Measurements from ENCODE around the gene C2orf76.
"Not testable (repeated sequence)": the region's sequence is repeated elsewhere in the genome, so short reads cannot be mapped to it uniquely, and the experiment has no call there.

Gene C2orf76

GRCh38 chr2:119366649-119367471 is at the start of gene C2orf76, which contains the start of gene DBI:
C2orf76 (minus strand) TSS chr2:119366834; CDS start chr2:119339959, 26,875 bp downstream.
DBI (plus strand) TSS chr2:119366977; CDS start chr2:119367052, 75 bp downstream.
- DNase-seq = peak; percentile 41 to 97 (median 94)

- DNase-seq = no peak
These were observed 49.0 kb upstream of the C2orf76 start for GRCh38 chr2:119415630-119416029.

GRCh38 chr2:119414894-119415293 is 48.3 kb upstream of the C2orf76 start:
- no peak for DNase-seq

- DNase-seq = no peak
These were observed 42.9 kb upstream of the C2orf76 start for GRCh38 chr2:119409506-119409905.

- no peak for DNase-seq
These were observed 41.6 kb upstream of the C2orf76 start for GRCh38 chr2:119408221-119408619.

- DNase-seq = peak in 23 of 56 donors; percentile 8 to 67 (median 22)
These were observed 41.0 kb upstream of the C2orf76 start for GRCh38 chr2:119407430-119408220.

GRCh38 chr2:119405151-119405550 is 38.5 kb upstream of the C2orf76 start:
- no peak for DNase-seq

- not testable (repeated sequence) for DNase-seq
These were observed 37.0 kb upstream of the C2orf76 start for GRCh38 chr2:119403618-119404017.

- DNase-seq = no peak
These were observed 36.3 kb upstream of the C2orf76 start for GRCh38 chr2:119402645-119403560.

GRCh38 chr2:119402106-119402505 is 35.5 kb upstream of the C2orf76 start:
- no peak for DNase-seq

GRCh38 chr2:119397196-119397595 is 30.6 kb upstream of the C2orf76 start:
- no peak for DNase-seq

- no peak for DNase-seq
These were observed 27.5 kb upstream of the C2orf76 start for GRCh38 chr2:119393971-119394748.

- DNase-seq = peak in 4 of 56 donors; percentile 1 to 42 (median 27)
These were observed 23.1 kb upstream of the C2orf76 start for GRCh38 chr2:119389615-119390306.

- peak in 47 of 56 donors; percentile 3 to 77 (median 38) for DNase-seq
These were observed 20.9 kb upstream of the C2orf76 start for GRCh38 chr2:119387381-119388129.

- DNase-seq = no peak
These were observed 18.8 kb upstream of the C2orf76 start for GRCh38 chr2:119385466-119385865.

GRCh38 chr2:119384971-119385370 is 18.3 kb upstream of the C2orf76 start:
- DNase-seq = no peak

GRCh38 chr2:119383410-119384140 is 16.9 kb upstream of the C2orf76 start:
- no peak for DNase-seq

GRCh38 chr2:119378566-119378965 is 11.9 kb upstream of the C2orf76 start:
- DNase-seq = no peak

All from nucleus accumbens (tissue), 56 donors.